MV-4-11 (cell line): Measurements from ENCODE around the gene IPO11.
"Not testable (repeated sequence)": the region's sequence is repeated elsewhere in the genome, so short reads cannot be mapped to it uniquely, and the experiment has no call there.

Experiments used
- DNase-seq: peaks from one replicate; lab custom pipeline; 2025; lab: John Stamatoyannopoulos, UW

IPO11 gene

DNA sequence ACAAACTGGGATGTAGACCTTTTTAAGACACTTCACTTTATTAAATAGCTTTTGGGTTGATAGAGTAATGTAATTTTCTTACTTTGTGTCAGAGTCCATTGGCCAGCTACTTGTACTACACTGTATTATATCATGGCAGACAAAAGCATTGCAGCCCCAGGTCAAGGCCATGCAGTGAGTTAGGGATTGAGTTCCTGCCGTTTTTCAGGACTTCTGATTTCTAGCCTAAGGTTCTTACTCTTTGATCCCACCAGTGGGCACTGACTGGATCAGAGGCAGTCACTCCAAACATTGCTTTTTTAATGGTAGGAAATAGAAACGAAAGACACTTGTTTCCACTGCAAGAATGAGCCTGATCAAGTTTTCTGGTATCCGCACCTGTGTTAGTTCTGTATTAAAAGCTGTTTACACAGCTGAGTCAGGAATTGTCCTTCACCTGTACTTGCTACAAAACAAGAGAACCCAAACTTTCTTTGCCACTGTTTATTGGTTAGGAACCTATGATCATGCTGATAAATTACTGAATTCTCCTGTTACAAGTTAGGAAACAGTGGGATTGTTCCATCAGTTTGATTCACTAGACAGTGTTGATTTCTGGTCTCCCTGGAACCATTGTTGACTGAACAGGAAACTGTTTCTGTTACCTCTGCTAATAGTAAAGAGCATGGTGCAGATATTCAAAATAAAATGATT, 188.1 kb downstream of the IPO11 start:
- no peak for DNase-seq

DNA sequence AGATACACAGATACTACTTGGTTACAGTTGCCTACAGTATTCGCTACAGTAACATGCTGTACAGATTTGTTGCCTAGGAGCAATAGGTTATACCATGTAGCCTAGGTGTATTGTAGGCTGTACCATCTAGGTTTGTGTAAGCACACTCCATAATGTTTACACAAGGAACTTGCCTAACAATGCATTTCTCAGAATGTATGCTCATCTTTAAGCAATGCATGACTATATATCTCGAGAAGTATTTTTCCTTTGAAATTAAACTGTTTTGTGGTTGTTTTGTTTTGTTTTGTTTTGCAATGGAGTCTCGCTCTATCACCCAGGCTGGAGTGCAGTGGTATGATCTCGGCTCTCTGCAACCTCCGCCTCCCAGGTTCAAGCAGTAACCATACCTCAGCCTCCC, 191.4 kb downstream of the IPO11 start:
- DNase-seq, result no peak

DNA sequence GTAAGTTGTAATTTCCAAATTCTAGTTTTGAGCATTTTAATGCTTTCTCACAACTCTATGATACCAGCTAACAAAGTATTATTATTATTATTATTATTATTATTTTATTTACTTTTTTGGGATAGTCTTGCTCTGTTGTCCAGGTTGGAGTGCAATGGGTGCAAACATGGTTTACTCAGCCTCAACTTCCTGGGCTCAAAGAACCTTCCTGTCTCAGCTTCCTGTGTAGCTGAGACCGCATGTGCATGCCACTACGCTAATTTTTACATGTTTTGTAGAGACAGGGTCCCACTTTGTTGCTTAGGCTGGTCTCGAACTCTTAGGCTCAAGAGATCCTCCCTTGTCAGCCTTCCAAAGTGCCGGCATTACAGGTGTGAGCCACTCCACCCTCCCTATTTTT, 193.1 kb downstream of the IPO11 start:
- no peak for DNase-seq

DNA sequence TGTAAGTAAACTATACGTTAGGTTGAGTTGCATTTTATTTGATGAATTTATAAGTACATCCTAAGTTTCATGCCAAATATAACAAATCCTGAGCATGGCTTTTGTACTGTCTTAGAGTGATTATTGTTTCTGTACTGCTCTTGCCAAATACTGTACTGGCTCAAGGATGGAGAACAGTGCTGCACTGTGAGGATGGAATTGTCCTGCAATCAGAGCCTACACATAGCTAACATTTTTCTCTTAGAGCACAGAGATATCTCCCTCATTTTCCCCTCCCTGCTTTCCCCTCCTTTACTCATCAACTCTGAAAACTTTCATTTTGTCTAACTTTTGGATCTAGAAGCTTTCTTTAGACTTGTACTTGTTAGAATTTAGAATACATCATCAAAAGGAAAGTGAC, 194.3 kb downstream of the IPO11 start:
- DNase-seq, result no peak

GRCh38 chr5:62607615-62608014, 195.1 kb downstream of the IPO11 start:
- no peak for DNase-seq

DNA sequence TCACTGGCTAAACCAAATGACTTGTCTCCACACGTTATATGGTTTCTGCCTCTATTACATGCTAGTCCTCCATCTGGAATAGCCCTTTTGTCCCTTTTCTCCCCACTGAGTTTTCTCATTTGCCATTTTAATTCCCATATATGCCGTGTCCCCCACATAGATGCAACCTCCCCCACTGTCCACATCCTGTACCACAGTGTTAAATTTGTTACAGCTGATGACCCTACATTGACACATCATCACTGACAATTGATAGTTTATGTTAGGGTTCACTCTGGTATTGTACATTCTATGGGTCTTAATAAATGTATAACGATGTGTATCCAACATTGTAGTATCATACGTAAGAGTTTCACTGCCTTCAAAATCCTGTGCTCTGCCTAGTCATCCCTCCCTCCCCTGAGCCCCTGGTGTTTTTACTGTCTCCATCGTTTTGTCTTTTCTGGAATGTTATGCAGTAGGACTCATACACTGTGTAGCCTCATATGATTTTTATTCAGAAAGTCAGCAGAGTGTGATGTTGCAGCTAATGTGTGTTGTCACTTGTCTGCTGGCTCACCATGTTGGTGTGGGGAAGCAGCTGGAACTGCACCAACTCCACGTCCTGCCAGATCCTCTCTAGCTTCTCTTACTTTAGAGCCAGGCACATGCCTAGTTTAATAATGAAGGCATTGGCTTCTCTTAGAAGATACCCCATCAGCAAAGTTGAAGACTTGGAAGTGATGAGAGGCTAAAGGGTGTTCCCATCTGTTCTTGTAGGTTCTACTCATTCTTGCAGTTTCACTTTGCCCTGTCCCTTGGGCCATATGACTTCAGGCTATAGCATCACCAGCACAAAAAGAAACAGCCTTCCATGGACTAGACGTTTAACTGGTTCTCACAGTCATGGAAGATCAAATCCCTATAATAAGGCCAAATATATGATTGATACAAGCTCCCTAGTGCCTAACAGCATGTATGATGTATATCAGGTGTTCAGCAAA, 196.3 kb downstream of the IPO11 start:
- no peak for DNase-seq

- no peak for DNase-seq
Observed at GRCh38 chr5:62614355-62614754, 201.8 kb downstream of the IPO11 start.

DNA sequence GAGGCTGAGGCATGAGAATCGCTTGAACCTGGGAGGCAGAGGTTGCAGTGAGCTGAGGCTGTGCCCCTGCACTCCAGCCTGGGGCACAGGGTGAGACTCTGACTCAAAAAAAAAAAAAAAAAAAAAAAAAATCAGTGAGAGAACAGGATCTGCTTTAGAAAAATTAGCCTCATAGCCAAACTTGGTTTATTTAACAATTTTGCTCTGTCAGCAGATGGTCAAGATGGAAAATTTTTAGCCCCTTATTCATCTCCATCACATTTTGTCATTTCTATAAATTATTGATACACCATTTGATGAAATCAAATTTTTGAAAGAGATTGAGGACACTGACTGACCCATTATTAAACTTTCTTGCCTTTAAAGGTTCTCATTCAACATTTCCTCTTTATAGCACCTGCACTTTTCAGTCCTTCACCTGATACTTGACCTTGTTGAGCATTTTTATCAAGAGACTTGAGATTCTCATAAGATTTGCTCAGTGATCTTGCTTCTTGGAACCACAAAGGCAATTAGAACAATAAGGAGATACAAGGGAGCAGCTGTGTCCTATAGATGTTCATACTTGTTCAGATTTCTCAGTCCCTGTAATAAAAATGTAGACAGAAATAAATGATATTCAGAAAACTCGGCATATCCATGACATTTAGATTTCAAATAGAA, 204.2 kb downstream of the IPO11 start:
- no peak for DNase-seq

DNA sequence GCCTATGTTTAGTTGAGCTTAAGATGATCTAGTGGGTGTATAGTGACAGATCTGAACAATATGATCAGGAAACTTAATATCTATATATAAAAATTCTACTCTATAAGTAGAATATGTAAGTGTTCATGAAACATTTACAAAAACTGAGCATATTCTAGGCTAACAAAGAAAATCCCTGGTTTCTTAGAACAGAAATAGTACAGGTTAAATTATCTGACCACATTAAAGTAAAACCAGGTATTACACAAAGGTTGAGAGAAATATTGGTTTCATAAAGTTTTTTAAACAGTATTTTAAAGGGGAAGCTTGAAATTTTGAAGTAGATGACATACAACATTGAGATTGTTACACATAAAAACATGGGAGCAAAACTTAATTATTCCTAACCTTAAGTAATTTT, 205.4 kb downstream of the IPO11 start:
- DNase-seq, result no peak

DNA sequence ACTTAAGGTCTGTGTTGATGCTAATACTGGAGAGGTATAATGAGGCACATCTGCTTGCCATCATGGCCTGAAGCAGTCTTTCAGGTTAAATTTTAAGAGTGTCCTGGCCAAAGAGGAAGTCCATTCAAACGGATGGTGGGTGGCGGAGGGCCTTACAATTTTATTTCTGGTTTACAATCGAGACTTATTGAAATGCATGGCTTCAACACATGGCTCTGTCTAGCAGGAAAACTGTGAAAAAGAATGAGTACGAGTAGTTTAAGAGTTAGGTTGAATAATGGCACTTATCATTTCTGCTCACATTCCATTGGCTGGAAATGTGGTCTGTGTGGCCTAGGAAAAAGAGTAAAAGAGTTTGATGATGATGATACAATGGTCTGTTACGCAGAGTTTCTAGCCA, 208.2 kb downstream of the IPO11 start:
- DNase-seq, result no peak

DNA sequence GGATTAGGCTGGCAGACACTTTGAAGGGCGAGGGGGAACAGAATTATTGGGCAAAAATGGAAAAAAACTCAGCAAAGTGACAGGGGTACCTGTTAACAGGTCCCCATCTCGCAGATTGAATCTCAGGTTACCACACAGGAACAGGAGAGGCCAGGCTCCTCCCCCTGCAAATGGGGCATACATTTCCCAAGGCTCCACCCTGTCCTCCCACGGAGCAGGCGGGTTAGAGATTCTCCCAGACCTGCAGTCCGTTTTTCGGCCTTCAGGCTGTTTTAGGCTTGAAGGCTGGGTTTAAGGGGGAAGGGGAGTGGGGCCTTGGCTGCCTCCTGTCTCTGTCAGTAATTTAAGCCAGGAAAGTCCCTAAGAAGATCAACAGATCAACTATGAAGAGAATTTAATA, 208.7 kb downstream of the IPO11 start:
- DNase-seq, result no peak

GRCh38 chr5:62623271-62623670, 210.7 kb downstream of the IPO11 start:
- no peak for DNase-seq

DNA sequence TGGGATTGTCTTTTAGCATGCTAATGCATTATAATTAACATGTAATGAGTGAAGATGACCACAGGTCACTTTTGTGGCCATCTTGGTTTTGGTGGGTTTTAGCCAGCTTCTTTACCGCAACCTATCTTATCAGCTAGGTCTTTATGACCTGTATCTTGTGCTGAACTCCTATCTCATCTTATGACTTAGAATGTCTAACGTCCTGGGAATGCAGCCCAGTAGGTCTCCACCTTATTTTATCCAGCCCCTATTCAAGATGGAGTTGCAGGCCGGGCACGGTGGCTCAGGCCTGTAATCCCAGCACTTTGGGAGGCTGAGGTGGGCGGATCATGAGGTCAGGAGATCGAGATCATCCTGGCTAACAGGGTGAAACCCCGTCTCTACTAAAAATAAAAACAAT, 211.9 kb downstream of the IPO11 start:
- not testable (repeated sequence) for DNase-seq

DNA sequence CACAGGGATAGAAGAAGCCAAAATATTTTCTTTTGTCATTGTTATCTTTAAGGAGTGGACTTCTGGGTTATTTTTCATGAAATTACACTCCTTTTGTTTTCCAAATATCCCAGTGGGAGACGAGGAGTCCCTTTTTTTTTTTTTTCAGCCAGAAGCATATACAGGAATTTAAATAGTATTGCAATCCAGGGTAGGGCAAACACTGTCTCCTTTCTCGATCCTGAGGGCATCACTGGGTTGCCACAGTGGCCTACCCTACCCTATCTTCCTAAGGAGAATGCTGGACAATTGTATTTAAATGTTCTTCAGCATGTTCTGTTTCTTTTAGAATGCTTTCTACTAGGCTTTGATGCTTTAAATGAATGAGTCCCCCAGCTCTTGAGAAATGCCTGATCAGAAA, 214.0 kb downstream of the IPO11 start:
- no peak for DNase-seq

DNA sequence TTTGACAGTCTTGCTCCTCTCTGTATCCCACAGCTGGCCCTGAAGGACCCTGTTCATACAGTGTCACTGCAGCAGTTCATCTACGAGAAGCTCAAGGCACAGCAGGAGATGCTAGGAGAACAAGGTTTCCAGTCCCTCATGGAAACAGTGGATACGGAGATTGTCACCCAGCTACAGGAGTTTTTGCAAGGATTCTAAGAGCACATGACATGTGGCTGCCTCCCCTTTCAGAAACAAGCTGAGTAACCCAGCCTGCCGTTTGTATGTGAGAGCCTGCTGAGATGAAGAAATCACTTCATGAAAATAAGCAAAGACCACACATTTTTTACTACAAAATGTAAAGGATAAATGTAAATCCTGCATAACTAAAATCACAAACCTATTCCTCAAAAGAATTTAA, 214.6 kb downstream of the IPO11 start:
- no peak for DNase-seq

DNA sequence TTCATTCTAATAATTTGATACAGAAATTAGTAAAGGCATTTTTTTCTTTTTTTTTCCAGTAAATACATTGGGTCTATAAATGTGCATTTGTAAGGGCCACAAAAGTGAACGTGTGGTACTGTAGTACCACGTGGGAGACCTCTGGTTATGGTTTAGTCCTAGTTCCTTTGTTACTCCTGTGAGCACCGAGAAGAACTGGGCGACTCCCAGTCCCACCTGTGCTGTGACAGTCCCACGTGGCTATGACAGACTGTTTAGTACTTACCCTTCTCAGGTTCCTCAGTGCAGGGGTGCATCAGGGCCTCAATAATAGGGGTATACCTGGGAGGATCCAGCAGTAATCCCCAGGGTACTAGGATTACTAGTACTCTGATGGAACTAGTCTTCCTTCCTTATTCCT, 215.3 kb downstream of the IPO11 start:
- DNase-seq, result no peak

GRCh38 chr5:62631909-62632580, 219.5 kb downstream of the IPO11 start:
- no peak for DNase-seq

DNA sequence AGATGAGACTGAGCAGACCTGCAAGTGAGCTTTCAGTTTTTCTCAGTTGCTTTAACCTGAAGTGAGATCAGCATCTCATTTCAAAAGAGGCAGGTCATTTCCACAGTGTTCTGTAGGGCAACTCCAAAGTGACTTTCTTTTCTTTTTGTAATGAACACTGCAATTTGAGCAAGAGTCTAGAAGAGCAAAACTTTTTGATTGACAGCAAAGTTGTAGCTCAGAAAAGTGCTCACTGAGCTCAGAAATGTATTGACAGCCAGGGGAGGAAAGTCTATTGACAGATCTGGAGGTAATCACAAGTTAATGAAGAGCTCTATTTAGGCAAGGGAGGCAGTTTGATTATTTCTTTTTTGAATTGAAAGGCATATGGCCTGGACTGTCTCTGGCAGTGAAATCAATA, 220.7 kb downstream of the IPO11 start:
- no peak for DNase-seq

DNA sequence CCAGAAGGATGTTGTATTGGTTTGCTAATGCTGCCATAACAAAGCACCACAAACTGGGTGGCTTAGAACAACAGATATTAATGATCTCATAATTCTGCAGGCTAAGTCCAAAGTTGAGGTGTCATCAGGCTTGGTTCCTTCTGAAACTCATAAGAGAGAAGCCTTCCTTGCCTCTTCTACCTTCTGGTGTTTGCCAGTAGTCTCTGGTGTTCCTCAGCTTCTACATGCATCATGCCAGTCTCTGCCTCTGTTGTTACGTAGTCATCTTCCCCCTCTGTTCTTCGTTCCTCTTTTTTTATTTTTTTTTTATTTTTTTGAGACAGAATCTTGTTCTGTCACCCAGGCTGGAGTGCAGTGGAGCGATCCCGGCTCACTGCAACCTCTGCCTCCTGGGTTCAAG, 227.9 kb downstream of the IPO11 start:
- peak; percentile 76 for DNase-seq

DNA sequence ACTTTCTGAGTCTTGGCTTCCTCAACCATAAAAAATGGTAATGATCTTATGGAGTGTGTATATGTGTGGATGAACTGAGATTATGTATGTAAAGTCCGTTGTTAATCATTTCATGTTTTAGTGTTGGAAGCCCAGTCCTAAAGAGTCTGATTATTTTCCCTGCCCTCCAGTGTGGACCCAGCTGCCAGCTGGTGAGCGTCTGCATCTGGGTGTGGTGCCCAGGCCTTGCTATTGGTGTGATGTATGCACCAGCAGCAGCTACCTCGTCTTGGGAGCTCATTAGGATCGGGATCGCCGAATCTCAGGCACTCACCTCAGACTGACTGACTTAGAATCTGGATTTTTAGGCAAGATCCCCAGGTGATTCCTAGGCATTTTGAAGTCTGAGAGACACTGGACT, 229.9 kb downstream of the IPO11 start:
- DNase-seq, result no peak

- DNase-seq, result no peak
Observed at GRCh38 chr5:62643556-62644451, 231.2 kb downstream of the IPO11 start.
